SK-N-SH (cell line): ENCODE data around the gene XCR1.

Experiments
- EP300 ChIP-seq, 2 experiments: IDR thresholded peaks; 2 replicates each; pipeline versions ENCODE4 v1.4.0 to v1.6.1; 2012; ENCODE audit warnings: borderline replicate concordance in 1 of 2, low read depth in 1 of 2, low read length in 1 of 2
- RAD21 ChIP-seq: IDR thresholded peaks from 2 replicates; pipeline ENCODE4 v1.6.1; 2012; ENCODE audit warnings: mild to moderate bottlenecking, low read length
- YY1 ChIP-seq: IDR thresholded peaks from 2 replicates; pipeline ENCODE4 v1.4.0; 2012; ENCODE audit warnings: low read depth, mild to moderate bottlenecking
- TF ChIP-seq, protein P1 (sequence below): fragments of 200-600 bp; sonication (generic); IDR thresholded peaks from 2 replicates; pipeline ENCODE4 v1.6.1; 2017; ENCODE audit warnings: antibody characterized with exemption, mild to moderate bottlenecking, moderate library complexity
- TF ChIP-seq, protein P2 (sequence below): IDR thresholded peaks from 2 replicates; pipeline ENCODE4 v1.4.0; 2012; ENCODE audit warnings: low read depth
- TF ChIP-seq, protein P3 (sequence below): IDR thresholded peaks from 2 replicates; pipeline ENCODE4 v1.6.1; 2012; ENCODE audit warnings: mild to moderate bottlenecking, low read depth, low read length, moderate library complexity

DNA sequence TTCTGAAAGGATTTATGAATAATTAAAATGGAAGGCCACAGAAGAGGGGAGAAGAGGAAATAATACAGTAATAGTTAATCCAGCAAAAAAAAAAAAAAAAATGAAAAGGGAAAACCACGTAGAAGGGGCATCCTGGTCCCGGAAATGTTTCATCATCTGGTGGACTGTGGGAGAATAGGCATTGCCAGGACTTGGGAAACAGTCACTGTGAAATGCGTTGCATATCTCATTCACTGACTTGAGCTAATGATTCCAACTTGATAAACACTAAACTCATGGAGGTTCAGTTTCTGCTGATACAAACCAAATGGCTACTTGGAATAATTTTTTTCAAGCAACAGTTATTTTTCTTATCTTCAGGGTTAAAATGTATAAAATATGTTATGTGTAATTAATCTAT is 3.2 kb downstream of the XCR1 start:
- TF ChIP-seq RAD21 (no peak), YY1 (no peak), EP300 (IDR thresholded peaks at IDR 0.05; ENCODE audit: borderline replicate concordance in 1 of 2, low read depth in 1 of 2, low read length in 1 of 2) (no peak)
- TF ChIP-seq, protein P1, sequence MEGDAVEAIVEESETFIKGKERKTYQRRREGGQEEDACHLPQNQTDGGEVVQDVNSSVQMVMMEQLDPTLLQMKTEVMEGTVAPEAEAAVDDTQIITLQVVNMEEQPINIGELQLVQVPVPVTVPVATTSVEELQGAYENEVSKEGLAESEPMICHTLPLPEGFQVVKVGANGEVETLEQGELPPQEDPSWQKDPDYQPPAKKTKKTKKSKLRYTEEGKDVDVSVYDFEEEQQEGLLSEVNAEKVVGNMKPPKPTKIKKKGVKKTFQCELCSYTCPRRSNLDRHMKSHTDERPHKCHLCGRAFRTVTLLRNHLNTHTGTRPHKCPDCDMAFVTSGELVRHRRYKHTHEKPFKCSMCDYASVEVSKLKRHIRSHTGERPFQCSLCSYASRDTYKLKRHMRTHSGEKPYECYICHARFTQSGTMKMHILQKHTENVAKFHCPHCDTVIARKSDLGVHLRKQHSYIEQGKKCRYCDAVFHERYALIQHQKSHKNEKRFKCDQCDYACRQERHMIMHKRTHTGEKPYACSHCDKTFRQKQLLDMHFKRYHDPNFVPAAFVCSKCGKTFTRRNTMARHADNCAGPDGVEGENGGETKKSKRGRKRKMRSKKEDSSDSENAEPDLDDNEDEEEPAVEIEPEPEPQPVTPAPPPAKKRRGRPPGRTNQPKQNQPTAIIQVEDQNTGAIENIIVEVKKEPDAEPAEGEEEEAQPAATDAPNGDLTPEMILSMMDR: no peak
- TF ChIP-seq, protein P2, sequence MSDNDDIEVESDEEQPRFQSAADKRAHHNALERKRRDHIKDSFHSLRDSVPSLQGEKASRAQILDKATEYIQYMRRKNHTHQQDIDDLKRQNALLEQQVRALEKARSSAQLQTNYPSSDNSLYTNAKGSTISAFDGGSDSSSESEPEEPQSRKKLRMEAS: no peak
- TF ChIP-seq, protein P3, sequence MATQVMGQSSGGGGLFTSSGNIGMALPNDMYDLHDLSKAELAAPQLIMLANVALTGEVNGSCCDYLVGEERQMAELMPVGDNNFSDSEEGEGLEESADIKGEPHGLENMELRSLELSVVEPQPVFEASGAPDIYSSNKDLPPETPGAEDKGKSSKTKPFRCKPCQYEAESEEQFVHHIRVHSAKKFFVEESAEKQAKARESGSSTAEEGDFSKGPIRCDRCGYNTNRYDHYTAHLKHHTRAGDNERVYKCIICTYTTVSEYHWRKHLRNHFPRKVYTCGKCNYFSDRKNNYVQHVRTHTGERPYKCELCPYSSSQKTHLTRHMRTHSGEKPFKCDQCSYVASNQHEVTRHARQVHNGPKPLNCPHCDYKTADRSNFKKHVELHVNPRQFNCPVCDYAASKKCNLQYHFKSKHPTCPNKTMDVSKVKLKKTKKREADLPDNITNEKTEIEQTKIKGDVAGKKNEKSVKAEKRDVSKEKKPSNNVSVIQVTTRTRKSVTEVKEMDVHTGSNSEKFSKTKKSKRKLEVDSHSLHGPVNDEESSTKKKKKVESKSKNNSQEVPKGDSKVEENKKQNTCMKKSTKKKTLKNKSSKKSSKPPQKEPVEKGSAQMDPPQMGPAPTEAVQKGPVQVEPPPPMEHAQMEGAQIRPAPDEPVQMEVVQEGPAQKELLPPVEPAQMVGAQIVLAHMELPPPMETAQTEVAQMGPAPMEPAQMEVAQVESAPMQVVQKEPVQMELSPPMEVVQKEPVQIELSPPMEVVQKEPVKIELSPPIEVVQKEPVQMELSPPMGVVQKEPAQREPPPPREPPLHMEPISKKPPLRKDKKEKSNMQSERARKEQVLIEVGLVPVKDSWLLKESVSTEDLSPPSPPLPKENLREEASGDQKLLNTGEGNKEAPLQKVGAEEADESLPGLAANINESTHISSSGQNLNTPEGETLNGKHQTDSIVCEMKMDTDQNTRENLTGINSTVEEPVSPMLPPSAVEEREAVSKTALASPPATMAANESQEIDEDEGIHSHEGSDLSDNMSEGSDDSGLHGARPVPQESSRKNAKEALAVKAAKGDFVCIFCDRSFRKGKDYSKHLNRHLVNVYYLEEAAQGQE: no peak
